PC-9 (cell line): ENCODE results near the gene MFF.

Source experiments
- CTCF ChIP-seq: fragments of 200-600 bp; sonication (generic); conservative IDR thresholded peaks from 2 replicates; pipeline ENCODE4 v1.6.1; 2017; ENCODE audit warnings: mixed run types, antibody characterized with exemption, mild to moderate bottlenecking, moderate library complexity
- EZH2 ChIP-seq: fragments of 200-600 bp; sonication (generic); IDR thresholded peaks from 2 replicates; pipeline ENCODE4 v1.8.0; 2017; ENCODE audit warnings: antibody characterized with exemption, low read depth

GRCh38 chr2:227374158-227374557 is 49.1 kb downstream of the MFF start:
- TF ChIP-seq CTCF (no peak), EZH2 (no peak)
